A549 treated with GW870086 at 1 μM for 4 hours (cell line): Measurements from ENCODE around the gene RRP12. TPM values are rescaled to one million over a fixed set of nuclear protein-coding genes. Genes with fewer than 3 reads are reported as not detected.

Source experiments
- total RNA-seq: library from RNA; stranded (reverse); fragments of 200-300 nt; extraction: Qiagen RNA extraction; gene quantifications from 5 replicates; pipeline ENCODE4 v1.2.3, GENCODE V29; 2022; ENCODE audit warnings: low read depth

The RRP12 gene, protein sequence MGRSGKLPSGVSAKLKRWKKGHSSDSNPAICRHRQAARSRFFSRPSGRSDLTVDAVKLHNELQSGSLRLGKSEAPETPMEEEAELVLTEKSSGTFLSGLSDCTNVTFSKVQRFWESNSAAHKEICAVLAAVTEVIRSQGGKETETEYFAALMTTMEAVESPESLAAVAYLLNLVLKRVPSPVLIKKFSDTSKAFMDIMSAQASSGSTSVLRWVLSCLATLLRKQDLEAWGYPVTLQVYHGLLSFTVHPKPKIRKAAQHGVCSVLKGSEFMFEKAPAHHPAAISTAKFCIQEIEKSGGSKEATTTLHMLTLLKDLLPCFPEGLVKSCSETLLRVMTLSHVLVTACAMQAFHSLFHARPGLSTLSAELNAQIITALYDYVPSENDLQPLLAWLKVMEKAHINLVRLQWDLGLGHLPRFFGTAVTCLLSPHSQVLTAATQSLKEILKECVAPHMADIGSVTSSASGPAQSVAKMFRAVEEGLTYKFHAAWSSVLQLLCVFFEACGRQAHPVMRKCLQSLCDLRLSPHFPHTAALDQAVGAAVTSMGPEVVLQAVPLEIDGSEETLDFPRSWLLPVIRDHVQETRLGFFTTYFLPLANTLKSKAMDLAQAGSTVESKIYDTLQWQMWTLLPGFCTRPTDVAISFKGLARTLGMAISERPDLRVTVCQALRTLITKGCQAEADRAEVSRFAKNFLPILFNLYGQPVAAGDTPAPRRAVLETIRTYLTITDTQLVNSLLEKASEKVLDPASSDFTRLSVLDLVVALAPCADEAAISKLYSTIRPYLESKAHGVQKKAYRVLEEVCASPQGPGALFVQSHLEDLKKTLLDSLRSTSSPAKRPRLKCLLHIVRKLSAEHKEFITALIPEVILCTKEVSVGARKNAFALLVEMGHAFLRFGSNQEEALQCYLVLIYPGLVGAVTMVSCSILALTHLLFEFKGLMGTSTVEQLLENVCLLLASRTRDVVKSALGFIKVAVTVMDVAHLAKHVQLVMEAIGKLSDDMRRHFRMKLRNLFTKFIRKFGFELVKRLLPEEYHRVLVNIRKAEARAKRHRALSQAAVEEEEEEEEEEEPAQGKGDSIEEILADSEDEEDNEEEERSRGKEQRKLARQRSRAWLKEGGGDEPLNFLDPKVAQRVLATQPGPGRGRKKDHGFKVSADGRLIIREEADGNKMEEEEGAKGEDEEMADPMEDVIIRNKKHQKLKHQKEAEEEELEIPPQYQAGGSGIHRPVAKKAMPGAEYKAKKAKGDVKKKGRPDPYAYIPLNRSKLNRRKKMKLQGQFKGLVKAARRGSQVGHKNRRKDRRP (N-terminal part only)
- 48.0 to 66.6 TPM (median 55.2 TPM) in 5 replicates for total RNA-seq

DNA sequence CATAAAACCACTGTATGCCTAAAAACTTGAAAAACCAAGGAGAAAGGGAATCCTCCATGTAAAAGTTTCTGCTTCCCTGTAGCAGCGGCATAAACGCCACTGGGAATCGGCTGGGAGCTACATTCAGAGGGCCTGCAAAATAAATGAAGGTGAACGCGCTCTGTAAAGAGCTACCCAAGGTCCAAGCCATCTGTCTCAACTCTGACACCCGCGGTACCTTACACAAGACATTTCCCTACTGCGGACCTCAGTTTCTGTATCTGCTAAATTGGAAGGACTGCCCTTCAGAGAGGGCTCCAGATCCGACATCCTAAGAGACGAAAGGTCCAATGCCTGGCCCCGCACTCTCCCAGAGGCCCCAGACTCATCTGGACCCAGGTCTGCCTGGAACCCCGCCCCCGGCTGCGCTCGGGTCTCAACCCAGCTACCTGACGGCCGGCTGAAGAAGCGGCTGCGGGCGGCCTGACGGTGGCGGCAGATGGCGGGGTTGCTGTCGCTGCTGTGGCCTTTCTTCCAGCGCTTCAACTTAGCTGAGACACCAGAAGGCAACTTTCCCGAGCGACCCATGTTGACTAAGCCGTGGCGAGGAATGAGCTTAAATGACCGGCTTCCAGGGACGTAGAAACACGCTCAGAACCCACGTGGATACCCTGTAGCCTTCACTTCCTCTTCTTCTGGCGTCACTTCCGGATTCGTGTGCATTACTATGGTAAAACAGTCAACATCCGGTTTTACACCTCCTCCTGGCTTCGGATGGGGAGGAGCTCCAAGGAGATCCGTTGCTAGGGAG, at the start of gene RRP12:
Gene RRP12 (minus strand): TSS at position 676 of the 790 bp plus-strand sequence. CDS start 109 bp downstream, at position 567.

DNA sequence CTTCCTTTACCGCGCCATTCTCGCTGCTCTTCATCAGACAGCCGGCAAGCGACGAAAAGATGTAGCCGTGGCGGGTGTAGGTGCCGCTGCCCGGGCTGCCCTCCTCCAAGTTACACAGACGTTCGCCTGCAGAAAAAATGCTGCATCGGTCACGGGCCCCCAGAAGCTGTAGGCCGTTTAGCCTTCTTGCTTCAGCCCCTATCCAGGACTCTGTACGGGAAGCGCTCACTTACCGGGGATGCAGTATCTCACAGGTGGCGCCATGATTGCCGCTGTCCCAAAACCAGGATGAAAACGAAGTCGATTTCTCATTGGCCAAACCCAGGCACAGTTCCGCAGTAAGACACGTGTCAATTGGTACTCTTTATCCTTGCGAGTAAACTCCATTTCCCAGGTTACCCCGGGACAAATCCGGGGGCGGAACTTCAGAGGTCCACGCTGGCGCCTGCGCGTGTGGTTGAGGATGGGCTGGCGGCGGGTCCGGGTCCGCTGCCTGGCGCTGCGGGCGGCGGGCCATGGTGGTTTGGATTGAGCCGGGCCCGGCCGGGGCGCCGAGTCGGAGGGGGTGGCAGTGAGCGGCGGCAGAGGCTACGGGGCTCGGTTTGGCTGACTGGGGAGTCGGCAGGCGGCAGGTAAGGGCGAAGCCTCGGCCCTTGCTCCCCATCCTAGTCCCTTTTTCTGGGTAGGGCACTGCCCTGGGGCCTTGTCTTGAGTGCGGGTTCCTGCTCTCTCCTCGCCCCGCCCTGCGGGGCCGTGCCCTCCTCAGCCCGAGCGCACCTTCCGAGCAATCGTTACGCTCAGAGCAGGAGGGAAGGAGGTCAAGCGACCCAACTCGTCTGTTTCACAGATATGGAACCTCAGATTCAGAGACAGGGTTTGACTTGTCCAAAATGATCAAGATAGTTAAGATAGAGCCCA, 44.8 kb upstream of the RRP12 start, which contains the start of the genes EXOSC1 and ZDHHC16:
Gene EXOSC1 (minus strand): TSS at position 285 of the 918 bp plus-strand sequence. CDS start 21 bp downstream, at position 264.
Gene ZDHHC16 (plus strand): TSS at position 454 of the 918 bp plus-strand sequence. CDS start 5,501 bp downstream, outside the sequence.

DNA sequence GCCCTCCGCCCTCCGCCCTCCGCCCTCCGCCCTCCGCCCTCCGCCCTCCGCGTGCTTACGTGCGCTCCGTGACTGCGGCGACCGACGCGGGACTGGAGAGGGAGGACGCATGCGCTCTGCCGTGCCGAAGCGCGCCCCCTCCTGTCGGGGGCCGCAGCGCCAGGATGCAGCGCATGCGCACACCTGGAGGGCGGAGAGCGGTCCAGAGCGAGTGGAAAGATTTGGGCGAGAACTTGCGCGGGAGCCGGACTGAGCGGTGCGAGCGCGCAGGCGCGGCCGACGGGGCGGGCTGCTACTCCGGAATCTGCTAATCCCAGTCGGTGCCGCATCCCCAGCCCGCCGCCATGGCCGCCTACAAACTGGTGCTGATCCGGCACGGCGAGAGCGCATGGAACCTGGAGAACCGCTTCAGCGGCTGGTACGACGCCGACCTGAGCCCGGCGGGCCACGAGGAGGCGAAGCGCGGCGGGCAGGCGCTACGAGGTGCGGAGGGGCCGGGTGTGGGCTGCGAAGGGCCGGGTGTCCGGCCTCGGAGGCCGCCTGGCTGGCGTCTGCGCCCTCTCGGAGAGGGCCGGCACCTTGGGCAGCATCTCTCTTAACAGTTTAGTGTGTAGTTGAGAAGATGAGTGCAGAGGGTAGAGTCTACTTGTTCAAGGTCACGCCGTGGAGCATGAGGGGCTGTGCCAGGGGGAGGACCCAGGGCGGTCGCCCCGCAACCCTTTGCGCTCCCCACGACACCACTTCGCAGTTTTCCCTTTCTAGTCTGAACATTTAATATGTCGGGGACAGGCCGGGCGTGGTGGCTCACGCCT, 25.0 kb upstream of the RRP12 start, which contains the start of gene PGAM1:
Gene PGAM1 (plus strand): TSS at position 228 of the 812 bp plus-strand sequence. CDS start 117 bp downstream, at position 345.

DNA sequence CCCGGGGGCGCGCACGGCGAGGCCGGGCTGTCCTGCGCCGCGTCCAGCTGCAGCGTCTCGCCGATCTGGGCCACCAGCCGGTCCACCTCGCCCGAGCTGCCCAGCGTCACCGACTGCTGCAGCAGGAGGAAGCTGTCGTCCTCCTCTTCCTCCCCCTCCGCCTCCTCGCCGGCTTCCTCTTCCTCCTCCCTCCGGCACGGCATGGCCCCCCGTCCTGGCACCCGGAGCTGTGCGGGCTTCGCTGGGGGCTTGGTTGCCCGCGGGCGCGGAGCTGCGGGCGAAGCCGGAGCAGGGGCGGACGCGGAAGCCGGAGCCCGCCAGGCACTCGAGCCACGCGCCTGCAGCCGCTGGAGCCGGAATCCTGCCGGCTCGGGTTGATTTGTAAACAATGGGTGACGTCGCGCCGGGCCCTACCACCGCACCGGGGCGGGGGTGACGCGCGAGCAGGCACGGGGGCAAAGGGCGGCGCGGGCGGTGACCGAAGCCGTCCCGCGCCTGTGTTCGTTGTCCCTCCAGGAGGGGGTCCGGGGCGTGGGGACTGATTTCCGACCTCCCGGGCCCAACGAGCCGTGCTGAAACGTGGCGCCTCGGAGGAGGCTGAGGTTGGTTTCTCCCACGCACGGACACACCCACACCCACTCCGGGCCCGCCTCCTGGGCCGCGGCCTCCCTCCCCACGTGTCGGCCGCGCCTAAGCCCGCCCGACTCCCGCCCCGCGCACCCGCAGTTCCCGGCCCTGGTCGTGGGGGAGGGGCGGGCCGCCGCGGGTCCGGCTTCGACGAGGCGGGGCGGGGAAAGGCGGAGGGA, 66.6 kb downstream of the RRP12 start, which contains the start of gene FRAT2:
Gene FRAT2 (minus strand): TSS at position 360 of the 806 bp plus-strand sequence. CDS start 157 bp downstream, at position 203.

DNA sequence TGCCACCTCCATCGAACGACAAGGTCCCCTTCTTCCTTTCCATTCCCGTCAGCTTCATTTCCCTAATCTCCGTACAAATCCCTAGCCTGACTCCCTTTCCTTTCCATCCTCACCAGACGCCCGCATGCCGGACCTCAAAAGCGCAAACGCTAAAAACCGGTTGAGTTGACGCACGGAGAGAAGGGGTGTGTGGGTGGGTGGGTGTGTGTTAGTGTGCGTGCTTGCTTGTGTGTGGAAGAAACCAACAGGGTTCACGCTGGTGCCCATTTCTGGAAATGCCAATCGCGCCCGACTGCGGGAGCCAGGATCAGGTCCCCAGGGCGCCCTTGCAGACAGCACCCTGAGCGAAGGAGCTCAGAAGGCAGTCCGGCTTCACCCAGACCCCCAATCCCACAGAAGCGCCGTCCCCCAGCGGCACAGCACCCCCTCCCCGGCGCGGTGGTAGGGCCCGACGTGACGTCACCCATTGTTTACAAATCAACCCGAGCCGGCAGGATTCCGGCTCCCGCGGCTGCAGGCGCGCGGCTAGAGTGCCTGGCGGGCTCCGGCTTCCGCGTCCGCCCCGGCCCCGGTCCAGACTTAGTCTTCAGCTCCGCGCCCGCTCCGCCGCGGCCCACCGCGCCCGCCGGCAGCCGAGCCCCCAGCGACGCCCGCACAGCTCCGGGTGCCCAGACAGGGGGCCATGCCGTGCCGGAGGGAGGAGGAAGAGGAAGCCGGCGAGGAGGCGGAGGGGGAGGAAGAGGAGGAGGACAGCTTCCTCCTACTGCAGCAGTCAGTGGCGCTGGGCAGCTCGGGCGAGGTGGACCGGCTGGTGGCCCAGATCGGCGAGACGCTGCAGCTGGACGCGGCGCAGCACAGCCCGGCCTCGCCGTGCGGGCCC, 82.1 kb downstream of the RRP12 start, which contains the start of gene FRAT1:
Gene FRAT1 (plus strand): TSS at position 500 of the 880 bp plus-strand sequence. CDS start 183 bp downstream, at position 683.

Other genes starting within 250 kb of the RRP12 start
- 0.03 to 0.17 TPM (median 0.09 TPM) in 4 of 5 replicates, not detected in the other for gene SLIT1, start 215.4 kb downstream of the RRP12 start, total RNA-seq
- 4.8 to 5.7 TPM (median 5.2 TPM) in 5 replicates for gene ARHGAP19, start 108.7 kb downstream of the RRP12 start, total RNA-seq
- 0.97 to 2.0 TPM (median 1.7 TPM) in 5 replicates for gene FRAT1, start 82.1 kb downstream of the RRP12 start, total RNA-seq
- gene FRAT2, start 66.6 kb downstream of the RRP12 start, total RNA-seq, result 5.1 to 7.9 TPM (median 7.6 TPM) in 5 replicates
- 576 to 654 TPM (median 631 TPM) in 5 replicates for gene PGAM1, start 24.9 kb upstream of the RRP12 start, total RNA-seq
- gene EXOSC1, start 44.7 kb upstream of the RRP12 start, total RNA-seq, result 54.2 to 61.9 TPM (median 54.7 TPM) in 5 replicates
- gene ZDHHC16, start 44.8 kb upstream of the RRP12 start, total RNA-seq, result 42.5 to 52.2 TPM (median 50.0 TPM) in 5 replicates
- gene MMS19, start 97.1 kb upstream of the RRP12 start, total RNA-seq, result 40.1 to 48.4 TPM (median 45.7 TPM) in 5 replicates
- 16.5 to 19.5 TPM (median 18.7 TPM) in 5 replicates for gene UBTD1, start 97.6 kb upstream of the RRP12 start, total RNA-seq
- gene ANKRD2, start 171.4 kb upstream of the RRP12 start, total RNA-seq, result 4.2 to 6.9 TPM (median 4.9 TPM) in 5 replicates
- gene HOGA1, start 183.0 kb upstream of the RRP12 start, total RNA-seq, result 1.2 to 2.0 TPM (median 1.7 TPM) in 5 replicates
- gene C10orf62, start 188.4 kb upstream of the RRP12 start, total RNA-seq, result 0.11 TPM in 1 of 5 replicates, not detected in the others
- 6.7 to 8.4 TPM (median 7.9 TPM) in 5 replicates for gene MORN4, start 232.2 kb upstream of the RRP12 start, total RNA-seq
- 20.2 to 23.4 TPM (median 22.6 TPM) in 5 replicates for gene PI4K2A, start 239.3 kb upstream of the RRP12 start, total RNA-seq